OCI-LY1 (cell line): ENCODE measurements around the gene C4orf54.

Experiments
- EZH2 ChIP-seq: fragments of 200-600 bp; sonication (generic), shearing (Covaris generic); IDR thresholded peaks from 2 replicates; pipeline ENCODE4 v1.8.0; 2017; ENCODE audit warnings: borderline replicate concordance, mixed run types, mild to moderate bottlenecking, antibody characterized with exemption, low read length, moderate library complexity, mixed read lengths
- TF ChIP-seq, protein P1 (sequence below): fragments of 200-600 bp; sonication (generic), shearing (Covaris generic); IDR thresholded peaks from 2 replicates; pipeline ENCODE4 v1.5.1; 2017; ENCODE audit warnings: mild to moderate bottlenecking, antibody characterized with exemption, low read length, moderate library complexity, mixed read lengths

DNA sequence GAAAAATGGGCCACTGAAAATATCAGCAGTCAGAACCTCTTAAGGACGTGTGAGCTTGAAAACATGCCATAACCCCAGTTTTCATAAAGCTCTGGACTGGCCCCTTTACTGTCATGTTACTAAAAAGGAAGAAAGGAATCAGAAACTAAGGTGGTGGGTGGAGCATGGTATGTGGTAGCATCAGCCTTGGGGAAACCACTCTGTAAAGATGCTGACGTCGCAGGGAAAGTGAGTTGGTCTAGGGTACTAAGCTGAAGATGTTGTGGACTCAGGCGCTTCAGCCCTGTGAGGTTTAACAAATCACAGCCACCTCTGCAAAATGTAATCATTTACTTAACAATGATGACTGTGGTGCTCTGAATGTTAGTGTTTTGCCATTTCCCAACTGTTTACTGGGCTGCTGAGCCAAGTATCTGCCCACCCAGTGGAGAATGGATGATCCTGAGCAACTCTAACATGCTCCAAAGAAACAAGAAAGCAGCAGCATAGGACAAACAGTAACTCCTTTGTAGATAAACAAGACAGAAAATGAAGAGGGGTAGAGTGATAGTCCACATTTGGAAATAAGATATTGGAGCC is 33.4 kb downstream of the C4orf54 start:
- TF ChIP-seq, protein P1, sequence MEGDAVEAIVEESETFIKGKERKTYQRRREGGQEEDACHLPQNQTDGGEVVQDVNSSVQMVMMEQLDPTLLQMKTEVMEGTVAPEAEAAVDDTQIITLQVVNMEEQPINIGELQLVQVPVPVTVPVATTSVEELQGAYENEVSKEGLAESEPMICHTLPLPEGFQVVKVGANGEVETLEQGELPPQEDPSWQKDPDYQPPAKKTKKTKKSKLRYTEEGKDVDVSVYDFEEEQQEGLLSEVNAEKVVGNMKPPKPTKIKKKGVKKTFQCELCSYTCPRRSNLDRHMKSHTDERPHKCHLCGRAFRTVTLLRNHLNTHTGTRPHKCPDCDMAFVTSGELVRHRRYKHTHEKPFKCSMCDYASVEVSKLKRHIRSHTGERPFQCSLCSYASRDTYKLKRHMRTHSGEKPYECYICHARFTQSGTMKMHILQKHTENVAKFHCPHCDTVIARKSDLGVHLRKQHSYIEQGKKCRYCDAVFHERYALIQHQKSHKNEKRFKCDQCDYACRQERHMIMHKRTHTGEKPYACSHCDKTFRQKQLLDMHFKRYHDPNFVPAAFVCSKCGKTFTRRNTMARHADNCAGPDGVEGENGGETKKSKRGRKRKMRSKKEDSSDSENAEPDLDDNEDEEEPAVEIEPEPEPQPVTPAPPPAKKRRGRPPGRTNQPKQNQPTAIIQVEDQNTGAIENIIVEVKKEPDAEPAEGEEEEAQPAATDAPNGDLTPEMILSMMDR: no peak
- no peak for TF ChIP-seq EZH2
